GM12892 (cell line): ENCODE results near the gene SLC6A9.

ENCODE experiments used
- POLR2A ChIP-seq: IDR thresholded peaks from 2 replicates; pipeline ENCODE4 v1.6.1; 2011; ENCODE audit warnings: low read depth, low read length, control low read depth
- POLR2AphosphoS5 ChIP-seq: IDR thresholded peaks from 2 replicates; pipeline ENCODE4 v1.6.1; 2011; ENCODE audit warnings: low read depth, low read length, control low read depth
- TAF1 ChIP-seq: IDR thresholded peaks from 2 replicates; pipeline ENCODE4 v1.6.1; 2011; ENCODE audit warnings: low read depth, mild to moderate bottlenecking, control low read depth, low read length, borderline replicate concordance

GRCh38 chr1:44016041-44016889, 15.0 kb downstream of the SLC6A9 start:
- TF ChIP-seq POLR2A (no peak), POLR2AphosphoS5 (no peak), TAF1 (no peak)
